ENCODE data around the gene SCAND1. TPM values are rescaled to one million over a fixed set of nuclear protein-coding genes. Genes with fewer than 3 reads are reported as not detected.
"Not testable (repeated sequence)": the region's sequence is repeated elsewhere in the genome, so short reads cannot be mapped to it uniquely, and the experiment has no call there.

The SCAND1 gene
- polyA plus RNA-seq, 2 of the 4 experiments (the other 2 are of a cell fraction): 10.2 to 68.0 TPM

DNA sequence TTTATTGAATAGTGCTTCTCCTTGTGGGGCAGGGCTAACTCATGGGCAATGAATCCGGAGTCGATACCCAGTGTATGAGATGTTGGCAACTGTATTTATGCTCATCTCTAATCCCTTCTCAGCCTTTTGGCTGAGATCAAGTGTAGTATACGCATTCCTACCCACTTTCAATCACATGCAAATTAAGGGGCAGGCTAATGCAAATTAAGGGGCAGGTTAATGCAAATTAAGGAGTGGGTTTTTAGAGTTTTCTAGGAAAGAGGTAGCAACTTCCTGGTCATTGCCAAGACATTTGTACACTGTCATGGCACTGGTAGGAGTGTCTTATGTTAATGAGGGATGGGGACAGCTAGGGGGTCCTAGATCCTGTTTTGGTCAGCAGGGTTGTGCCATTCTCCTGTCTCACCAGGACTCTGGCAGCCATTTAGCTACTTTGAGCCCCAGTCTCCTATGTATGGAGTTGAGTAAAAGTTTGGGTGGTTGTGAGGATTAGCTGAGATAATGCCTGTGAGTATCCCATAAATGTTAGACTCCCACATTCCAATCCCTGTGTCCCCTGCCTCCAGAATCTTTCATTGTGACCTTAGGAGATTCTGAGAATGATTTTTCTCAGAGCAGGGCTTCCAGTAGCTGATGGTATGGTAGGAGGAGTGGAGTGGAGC is 13.8 kb upstream of the SCAND1 start, which contains the start of gene CNBD2 (continued):
- no peak for TF ChIP-seq ZSCAN20 (CRISPR knock-in tag; IDR thresholded peaks at IDR 0.05)
- TF ChIP-seq MAFK (IDR thresholded peaks at IDR 0.05; ENCODE audit: partially characterized antibody): no peak
- TF ChIP-seq SMC3 (IDR thresholded peaks at IDR 0.05): no peak
- TF ChIP-seq, protein P1, sequence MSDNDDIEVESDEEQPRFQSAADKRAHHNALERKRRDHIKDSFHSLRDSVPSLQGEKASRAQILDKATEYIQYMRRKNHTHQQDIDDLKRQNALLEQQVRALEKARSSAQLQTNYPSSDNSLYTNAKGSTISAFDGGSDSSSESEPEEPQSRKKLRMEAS (IDR thresholded peaks at IDR 0.05): no peak
- no peak for TF ChIP-seq RCOR1 (IDR thresholded peaks at IDR 0.05; ENCODE audit: low read depth, low read length)

- Histone ChIP-seq H3K4me3 (no peak overlapping the region), H3K4me1 (peaks cover 2% of the 10 kb centered on the region; the same call in 1 of the 3 replicates), H3K27ac (no peak overlapping the region), H3K4me2 (no peak overlapping the region), H3K9me3 (no peaks in the 10 kb centered on the region)
- no peak for ATAC-seq
- no peak for FAIRE-seq
- CTCF ChIA-PET: interaction anchor here (0.6 to 8.5 kb wide), 4 partner anchors 10 to 175 kb away, joined by 3 to 82 read pairs (median 6); partner anchors contain the start of gene SCAND1
- POLR2A ChIA-PET: interaction anchor here (2.9 kb wide), 1 partner anchor 9 kb away, joined by 8 read pairs; the partner anchor contains the start of gene SCAND1
- no peak for DNase-seq (ENCODE audit: low read depth in 1 of 2, low spot score in 1 of 2)
- WGBS (ENCODE audit: missing lambda C conversion rate): 82% methylated on average over 4 of the region's 4 CpGs
- no peak for TF ChIP-seq CBX2 (IDR thresholded peaks at IDR 0.05; ENCODE audit: borderline replicate concordance, low read depth)
- TF ChIP-seq CBX8 (IDR thresholded peaks at IDR 0.05): no peak
- no peak for TF ChIP-seq SMC3 (IDR thresholded peaks at IDR 0.05)
- no peak for TF ChIP-seq ZNF302 (CRISPR knock-in tag; IDR thresholded peaks at IDR 0.05)
- no peak for TF ChIP-seq HMGXB4 (CRISPR knock-in tag; IDR thresholded peaks at IDR 0.05; ENCODE audit: borderline replicate concordance)
- no peak for TF ChIP-seq ZFP36 (IDR thresholded peaks at IDR 0.05; ENCODE audit: borderline replicate concordance, partially characterized antibody)
- TF ChIP-seq FOXS1 (CRISPR knock-in tag; IDR thresholded peaks at IDR 0.05): no peak
- no peak for TF ChIP-seq FOSL2 (IDR thresholded peaks at IDR 0.05)
- TF ChIP-seq FOSL2 (CRISPR knock-in tag; IDR thresholded peaks at IDR 0.05): no peak
- TF ChIP-seq, protein P2, sequence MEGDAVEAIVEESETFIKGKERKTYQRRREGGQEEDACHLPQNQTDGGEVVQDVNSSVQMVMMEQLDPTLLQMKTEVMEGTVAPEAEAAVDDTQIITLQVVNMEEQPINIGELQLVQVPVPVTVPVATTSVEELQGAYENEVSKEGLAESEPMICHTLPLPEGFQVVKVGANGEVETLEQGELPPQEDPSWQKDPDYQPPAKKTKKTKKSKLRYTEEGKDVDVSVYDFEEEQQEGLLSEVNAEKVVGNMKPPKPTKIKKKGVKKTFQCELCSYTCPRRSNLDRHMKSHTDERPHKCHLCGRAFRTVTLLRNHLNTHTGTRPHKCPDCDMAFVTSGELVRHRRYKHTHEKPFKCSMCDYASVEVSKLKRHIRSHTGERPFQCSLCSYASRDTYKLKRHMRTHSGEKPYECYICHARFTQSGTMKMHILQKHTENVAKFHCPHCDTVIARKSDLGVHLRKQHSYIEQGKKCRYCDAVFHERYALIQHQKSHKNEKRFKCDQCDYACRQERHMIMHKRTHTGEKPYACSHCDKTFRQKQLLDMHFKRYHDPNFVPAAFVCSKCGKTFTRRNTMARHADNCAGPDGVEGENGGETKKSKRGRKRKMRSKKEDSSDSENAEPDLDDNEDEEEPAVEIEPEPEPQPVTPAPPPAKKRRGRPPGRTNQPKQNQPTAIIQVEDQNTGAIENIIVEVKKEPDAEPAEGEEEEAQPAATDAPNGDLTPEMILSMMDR (IDR thresholded peaks at IDR 0.05): no peak
- no peak for TF ChIP-seq JUN (IDR thresholded peaks at IDR 0.05)
- TF ChIP-seq NPAS2 (CRISPR knock-in tag; IDR thresholded peaks at IDR 0.05; ENCODE audit: borderline replicate concordance): no peak
- no peak for TF ChIP-seq POLR2AphosphoS2 (conservative IDR thresholded peaks at IDR 0.05; ENCODE audit: low read length)
- no peak for TF ChIP-seq GATA3 (IDR thresholded peaks at IDR 0.05; ENCODE audit: borderline replicate concordance)
- no peak for TF ChIP-seq NR3C1 (IDR thresholded peaks at IDR 0.05)
- no peak for TF ChIP-seq HDAC2 (IDR thresholded peaks at IDR 0.05)
- TF ChIP-seq EP300 (IDR thresholded peaks at IDR 0.05): no peak
- no peak for TF ChIP-seq RCOR1 (IDR thresholded peaks at IDR 0.05; ENCODE audit: low read depth, low read length)
- no peak for TF ChIP-seq EHMT2 (IDR thresholded peaks at IDR 0.05; ENCODE audit: low read depth)
- TF ChIP-seq CEBPB (IDR thresholded peaks at IDR 0.05): no peak
- TF ChIP-seq HEYL (CRISPR knock-in tag; IDR thresholded peaks at IDR 0.05): no peak
Measured at GRCh38 chr20:35963878-35964277, 9.6 kb upstream of the SCAND1 start.

GRCh38 chr20:35959291-35959690 is 5.0 kb upstream of the SCAND1 start:
- POLR2A ChIA-PET; H3K27ac ChIP-seq; DNase-seq (ENCODE audit: low read depth in 1 of 2, low spot score in 1 of 2); FAIRE-seq; H3K4me2 ChIP-seq; H3K4me1 ChIP-seq; H3K9me3 ChIP-seq; H3K4me3 ChIP-seq; ATAC-seq: not testable (repeated sequence)
- CTCF ChIA-PET: interaction anchor here (0.7 to 1.0 kb wide), 2 partner anchors 31 to 33 kb away, joined by 3 read pairs; no protein-coding TSS in a partner anchor
- WGBS (ENCODE audit: missing lambda C conversion rate): 41% methylated on average over 6 of the region's 6 CpGs
